GM10266 (cell line): ENCODE data around the gene NDUFS6.
"Not testable (repeated sequence)": the region's sequence is repeated elsewhere in the genome, so short reads cannot be mapped to it uniquely, and the experiment has no call there.

Experiments
- DNase-seq: peaks from one replicate; pipeline ENCODE4 v3.0.0; 2012; ENCODE audit errors: extremely low spot score
- TF ChIP-seq, protein P1 (sequence below): IDR thresholded peaks from 2 replicates; pipeline ENCODE4 v1.5.1; 2012; ENCODE audit warnings: mild to moderate bottlenecking, low read depth; ENCODE audit not compliant: control insufficient read depth, insufficient read depth; ENCODE audit errors: missing control alignments

The NDUFS6 gene

DNA sequence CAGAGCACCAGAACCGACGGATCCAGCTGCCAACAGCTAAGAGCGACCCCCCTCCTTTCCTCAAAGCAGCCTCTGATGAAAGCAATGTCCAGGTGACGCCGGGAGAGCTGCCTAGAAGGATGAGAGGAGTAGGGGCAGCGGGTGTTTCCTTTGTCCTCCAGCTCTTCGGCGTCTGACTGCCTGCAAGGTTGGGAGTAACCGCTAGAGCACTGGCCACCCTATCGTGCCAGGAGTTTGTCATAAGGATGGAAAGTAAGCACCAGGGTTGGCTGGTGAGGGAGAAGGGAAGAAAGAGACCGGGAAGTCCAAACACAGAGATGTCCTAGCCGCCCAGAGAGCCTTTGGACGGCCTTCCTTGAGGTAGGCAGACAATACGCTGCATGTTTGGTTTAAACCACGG, 12.4 kb upstream of the NDUFS6 start:
- no peak for DNase-seq
- TF ChIP-seq, protein P1, sequence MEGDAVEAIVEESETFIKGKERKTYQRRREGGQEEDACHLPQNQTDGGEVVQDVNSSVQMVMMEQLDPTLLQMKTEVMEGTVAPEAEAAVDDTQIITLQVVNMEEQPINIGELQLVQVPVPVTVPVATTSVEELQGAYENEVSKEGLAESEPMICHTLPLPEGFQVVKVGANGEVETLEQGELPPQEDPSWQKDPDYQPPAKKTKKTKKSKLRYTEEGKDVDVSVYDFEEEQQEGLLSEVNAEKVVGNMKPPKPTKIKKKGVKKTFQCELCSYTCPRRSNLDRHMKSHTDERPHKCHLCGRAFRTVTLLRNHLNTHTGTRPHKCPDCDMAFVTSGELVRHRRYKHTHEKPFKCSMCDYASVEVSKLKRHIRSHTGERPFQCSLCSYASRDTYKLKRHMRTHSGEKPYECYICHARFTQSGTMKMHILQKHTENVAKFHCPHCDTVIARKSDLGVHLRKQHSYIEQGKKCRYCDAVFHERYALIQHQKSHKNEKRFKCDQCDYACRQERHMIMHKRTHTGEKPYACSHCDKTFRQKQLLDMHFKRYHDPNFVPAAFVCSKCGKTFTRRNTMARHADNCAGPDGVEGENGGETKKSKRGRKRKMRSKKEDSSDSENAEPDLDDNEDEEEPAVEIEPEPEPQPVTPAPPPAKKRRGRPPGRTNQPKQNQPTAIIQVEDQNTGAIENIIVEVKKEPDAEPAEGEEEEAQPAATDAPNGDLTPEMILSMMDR, result no peak

DNA sequence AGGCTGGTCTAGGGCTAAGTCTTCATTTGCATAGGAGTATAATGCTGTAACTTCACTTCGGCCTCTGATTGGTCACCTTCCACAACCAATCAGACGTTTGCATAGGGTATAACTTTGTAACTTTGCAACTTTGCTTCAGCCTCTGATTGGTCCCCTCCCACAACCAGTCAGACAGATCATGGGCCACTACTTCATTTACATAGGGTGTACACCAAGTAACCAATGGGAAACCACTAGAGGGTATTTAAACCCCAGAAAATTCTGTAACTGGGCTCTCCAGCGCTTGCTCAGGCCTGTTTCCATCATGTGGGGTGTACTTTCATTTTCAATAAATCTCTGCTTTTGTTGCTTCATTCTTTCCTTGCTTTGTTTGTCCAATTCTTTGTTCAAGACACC, 11.8 kb upstream of the NDUFS6 start:
- DNase-seq, result not testable (repeated sequence)

DNA sequence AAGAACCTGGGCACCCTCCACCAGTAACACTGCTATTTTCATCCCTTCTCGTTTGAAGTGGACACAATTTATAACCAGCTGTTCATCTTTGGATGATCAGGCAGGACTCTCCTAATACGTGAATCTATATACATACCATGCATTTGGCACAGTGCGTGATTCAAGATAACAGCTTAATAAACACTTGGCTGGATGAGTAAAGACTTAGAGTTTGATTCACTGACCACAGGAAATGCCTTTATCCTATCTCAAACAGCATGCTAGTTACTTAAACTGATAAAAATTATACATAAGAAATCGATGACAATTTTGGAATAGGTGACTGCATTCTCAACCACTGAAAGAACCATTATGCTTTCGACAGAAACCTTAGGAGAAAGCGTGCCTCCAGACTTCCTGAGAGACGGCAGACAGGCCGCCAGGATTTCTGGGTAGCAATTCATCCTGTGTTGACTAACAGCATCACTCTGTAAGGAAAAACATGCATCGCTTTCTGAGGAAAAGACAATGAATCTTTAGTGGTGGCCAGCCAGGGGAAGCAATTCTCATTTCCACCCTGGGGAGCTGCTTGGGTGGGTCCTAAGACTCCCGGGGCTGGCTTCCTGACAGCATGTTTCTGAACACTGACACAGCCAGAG, 11.3 kb upstream of the NDUFS6 start:
- TF ChIP-seq, protein P1, result no peak
- DNase-seq, result no peak

DNA sequence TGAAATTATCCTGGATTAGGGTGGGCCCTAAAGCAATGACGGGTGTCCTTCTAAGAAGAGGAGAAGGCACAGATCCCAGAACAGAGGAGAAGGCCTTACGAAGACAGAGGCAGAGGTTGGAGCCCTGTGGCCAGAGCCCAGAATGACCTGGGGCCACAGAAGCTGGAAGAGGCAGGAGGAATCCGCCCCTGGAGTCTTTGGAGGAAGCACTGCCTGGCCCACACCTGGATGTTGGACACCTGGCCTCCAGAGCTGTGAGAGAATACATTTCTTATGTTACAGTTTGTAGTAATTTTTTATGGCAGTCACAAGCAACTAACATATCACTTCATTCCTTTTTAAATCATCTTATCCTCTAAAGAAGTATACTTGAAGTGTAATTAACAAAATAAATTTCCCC, 10.0 kb upstream of the NDUFS6 start:
- TF ChIP-seq, protein P1, result no peak
- DNase-seq, result no peak

DNA sequence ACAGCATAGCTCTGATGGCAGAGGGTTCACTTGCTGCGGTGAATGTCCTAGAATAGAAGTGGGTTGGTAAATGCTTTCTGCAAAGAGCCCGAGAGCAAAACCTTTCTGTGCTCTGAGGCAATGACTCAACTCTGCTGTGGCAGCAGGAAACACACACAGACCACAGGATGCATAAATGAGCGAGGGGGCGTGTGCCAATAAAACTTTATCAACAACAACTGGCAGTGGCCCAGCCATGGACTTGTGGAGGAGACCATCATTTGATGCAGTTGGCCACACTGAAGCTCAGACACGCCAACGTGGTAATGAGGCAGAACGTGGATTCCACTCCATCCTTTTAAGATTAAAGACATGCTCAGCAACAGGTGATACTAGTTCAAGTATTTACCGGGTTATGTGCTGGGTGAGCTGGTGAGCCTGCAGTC, 8.4 kb upstream of the NDUFS6 start:
- DNase-seq, result peak; percentile 85
- TF ChIP-seq, protein P1, result no peak

DNA sequence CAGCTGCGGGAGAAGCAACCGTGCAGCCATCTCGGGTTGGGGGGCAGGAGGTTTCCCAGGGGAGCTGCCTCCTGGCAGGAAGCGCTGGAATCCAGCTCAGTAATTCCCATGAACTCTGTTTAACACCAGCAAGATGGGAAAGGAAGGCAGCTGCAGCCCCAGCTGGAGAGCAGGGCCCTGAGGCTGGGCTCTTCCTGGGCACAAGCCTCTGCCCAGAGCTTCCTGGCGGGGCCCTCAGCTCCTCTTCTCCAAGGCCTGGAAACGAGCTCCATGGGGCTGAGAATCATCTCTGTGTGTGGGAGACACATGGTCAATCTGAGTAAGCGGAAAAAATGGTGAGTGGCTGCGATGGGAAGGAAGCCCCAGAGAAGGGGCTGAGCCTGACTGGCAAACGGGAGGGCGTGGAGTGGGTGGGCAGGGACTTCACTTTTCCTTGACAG, 7.9 kb upstream of the NDUFS6 start:
- TF ChIP-seq, protein P1, result no peak
- no peak for DNase-seq

DNA sequence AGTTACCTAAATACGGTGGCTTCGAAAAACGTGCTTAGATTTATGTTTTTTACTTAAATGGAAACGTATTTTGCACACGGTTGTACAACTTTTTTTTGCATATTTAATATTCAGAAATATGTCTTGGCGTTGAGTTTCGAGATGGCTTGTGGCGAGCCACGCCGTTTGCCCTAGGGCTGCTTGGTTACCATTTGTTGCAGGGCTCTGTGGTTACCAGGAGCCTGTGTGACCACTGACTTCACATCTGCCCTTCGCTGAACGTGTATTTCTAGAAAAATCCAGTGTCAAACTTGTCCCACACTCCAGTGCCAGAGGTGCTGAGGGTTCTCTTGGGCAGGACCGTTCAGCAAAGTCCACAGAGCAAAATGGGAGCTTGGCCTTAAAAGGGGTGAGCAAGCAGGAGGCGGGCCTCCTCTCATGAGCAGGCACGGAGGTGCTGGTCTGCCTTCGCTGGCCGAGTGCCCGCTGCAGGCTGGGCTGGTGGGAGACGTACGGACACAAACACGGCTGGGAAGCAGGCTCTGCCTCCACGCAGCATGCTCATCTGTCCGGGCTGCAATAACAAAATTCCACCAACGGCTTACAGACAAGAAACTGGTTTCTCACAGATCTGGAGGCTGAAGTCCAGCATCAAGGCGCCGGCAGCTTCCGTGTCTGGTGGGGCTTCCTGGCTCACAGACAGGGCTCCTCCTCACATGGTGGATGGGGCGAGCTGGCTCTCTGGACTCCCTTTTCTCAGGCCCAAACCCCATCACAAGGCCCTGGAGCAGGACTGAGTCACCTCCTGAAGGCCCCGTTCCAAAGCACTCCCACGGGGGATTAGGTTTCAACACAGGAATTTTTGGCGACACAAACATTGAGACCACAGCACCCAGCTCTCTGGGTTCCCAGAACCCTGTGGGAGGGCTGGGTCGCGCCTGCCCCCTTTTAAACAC, 7.0 kb upstream of the NDUFS6 start:
- DNase-seq, result no peak
- TF ChIP-seq, protein P1, result no peak
